Stimulated activated CD8-positive, alpha-beta memory T cell treated with anti-CD3 and anti-CD28 coated beads, Interleukin-15, amount 100 ng/mL, for 24 hours (primary cell): Measurements from ENCODE around the gene STK39.
"Not testable (repeated sequence)": the region's sequence is repeated elsewhere in the genome, so short reads cannot be mapped to it uniquely, and the experiment has no call there.

Experiments used
- DNase-seq: peaks from one replicate; pipeline ENCODE4 v3.0.0-alpha.2; 2020; ENCODE audit warnings: low read depth

STK39 gene

GRCh38 chr2:168136392-168136977 lies 110.9 kb downstream of the STK39 start:
- no peak for DNase-seq

- DNase-seq = no peak
These were observed 111.8 kb downstream of the STK39 start for GRCh38 chr2:168135630-168136029.

- no peak for DNase-seq
These were observed 112.3 kb downstream of the STK39 start for GRCh38 chr2:168135121-168135520.

GRCh38 chr2:168134485-168134884 lies 112.9 kb downstream of the STK39 start:
- DNase-seq = no peak

GRCh38 chr2:168132389-168132788 lies 115.0 kb downstream of the STK39 start:
- no peak for DNase-seq

- no peak for DNase-seq
These were observed 117.0 kb downstream of the STK39 start for GRCh38 chr2:168130346-168130745.

- no peak for DNase-seq
These were observed 120.0 kb downstream of the STK39 start for GRCh38 chr2:168127371-168127770.

GRCh38 chr2:168122210-168122609 lies 125.2 kb downstream of the STK39 start:
- not testable (repeated sequence) for DNase-seq

- no peak for DNase-seq
These were observed 126.7 kb downstream of the STK39 start for GRCh38 chr2:168120730-168121129.

- no peak for DNase-seq
These were observed 127.1 kb downstream of the STK39 start for GRCh38 chr2:168120310-168120709.

- no peak for DNase-seq
These were observed 127.8 kb downstream of the STK39 start for GRCh38 chr2:168119515-168120141.

- no peak for DNase-seq
These were observed 128.5 kb downstream of the STK39 start for GRCh38 chr2:168118733-168119514.

GRCh38 chr2:168116448-168116847 lies 130.9 kb downstream of the STK39 start:
- no peak for DNase-seq

- DNase-seq = no peak
These were observed 132.8 kb downstream of the STK39 start for GRCh38 chr2:168114619-168115018.

- DNase-seq = no peak
These were observed 133.4 kb downstream of the STK39 start for GRCh38 chr2:168114040-168114439.

- DNase-seq = no peak
These were observed 140.1 kb downstream of the STK39 start for GRCh38 chr2:168107322-168107721.

- DNase-seq = no peak
These were observed 142.2 kb downstream of the STK39 start for GRCh38 chr2:168105127-168105683.

GRCh38 chr2:168097431-168097830 lies 150.0 kb downstream of the STK39 start:
- no peak for DNase-seq

- no peak for DNase-seq
These were observed 151.2 kb downstream of the STK39 start for GRCh38 chr2:168096158-168096557.

- DNase-seq = no peak
These were observed 155.4 kb downstream of the STK39 start for GRCh38 chr2:168091986-168092385.

GRCh38 chr2:168090366-168091135 lies 156.8 kb downstream of the STK39 start:
- no peak for DNase-seq

- no peak for DNase-seq
These were observed 158.2 kb downstream of the STK39 start for GRCh38 chr2:168089200-168089599.
